CD4-positive, alpha-beta T cell treated with Interleukin-4 for 1 hour (primary cell): Measurements from ENCODE around the gene RBBP8.

Experiments
- DNase-seq, 2 donors: peaks; one replicate each; pipeline ENCODE4 v3.0.0-alpha.2; 2020 to 2022

The RBBP8 gene

DNA sequence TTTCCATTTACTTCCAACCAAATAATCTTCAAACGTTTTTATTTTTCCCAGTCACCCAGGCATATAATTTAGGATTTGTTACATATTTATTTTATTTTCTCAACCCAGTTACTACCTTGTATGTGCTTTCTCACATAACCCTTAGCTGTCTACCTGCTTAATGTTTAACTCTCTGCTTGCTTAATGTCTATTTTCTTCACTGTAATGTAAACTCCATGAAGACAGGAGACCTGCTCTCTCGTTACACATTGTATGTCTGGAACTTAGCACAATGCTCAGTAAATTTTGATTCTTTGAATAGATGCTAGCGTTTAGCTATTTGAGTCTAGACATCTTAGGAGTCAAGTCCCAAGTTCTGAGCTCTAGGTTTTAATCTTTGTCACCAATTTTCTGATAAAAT is 70.2 kb downstream of the RBBP8 start:
- no peak for DNase-seq

DNA sequence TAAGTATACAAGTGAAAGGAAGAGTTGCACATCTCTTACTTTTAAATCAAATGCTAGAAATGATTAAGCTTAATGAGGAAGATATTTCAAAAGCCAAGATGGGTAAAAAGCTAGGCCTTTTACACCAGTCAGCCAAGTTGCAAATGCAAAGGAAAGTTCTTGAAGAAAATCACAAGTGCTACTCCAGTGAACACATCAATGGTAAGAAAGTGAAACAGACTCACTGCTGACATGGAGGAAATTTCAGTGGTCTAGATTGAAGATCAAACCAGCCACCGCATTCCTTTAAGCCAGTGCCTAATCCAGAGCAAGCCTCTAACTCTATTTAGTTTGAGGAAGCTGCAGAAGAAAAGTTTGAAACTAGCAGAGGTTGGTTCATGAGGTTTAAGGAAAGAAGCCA is 79.1 kb downstream of the RBBP8 start:
- no peak for DNase-seq

DNA sequence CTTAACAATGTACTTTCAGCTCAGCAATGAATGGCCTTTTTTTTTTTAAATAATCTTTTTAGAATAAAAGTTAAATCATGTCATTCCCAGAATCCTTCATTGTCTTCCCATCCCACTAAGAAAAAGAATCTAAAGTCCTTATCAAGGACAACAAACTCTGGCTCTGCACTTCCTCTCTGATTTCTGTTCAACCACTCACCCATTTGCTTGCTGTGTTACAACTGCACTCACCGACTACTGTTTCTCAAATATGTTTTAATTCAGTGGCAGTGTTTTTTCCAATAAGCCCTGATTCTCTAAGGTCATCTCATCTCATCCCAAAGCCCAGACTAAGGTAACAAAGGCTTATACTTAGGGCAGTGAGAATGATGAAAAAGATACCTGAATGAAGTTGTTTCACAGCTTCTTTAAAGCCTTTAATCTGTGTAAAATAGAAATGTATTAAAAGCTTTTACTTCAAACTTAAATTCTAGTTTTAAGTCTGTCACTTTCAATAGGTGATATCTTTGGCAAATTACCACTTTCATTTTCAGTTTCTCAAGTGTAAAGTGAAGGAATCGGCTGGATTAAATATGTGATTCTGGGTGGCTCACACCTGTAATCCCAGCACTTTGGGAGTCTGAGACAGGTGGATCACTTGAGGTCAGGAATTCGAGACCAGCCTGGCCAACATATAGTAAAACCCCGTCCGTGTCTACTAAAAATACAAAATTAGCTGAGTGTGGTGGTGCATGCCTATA is 87.6 kb downstream of the RBBP8 start:
- peak in 1 of 2 donors; percentile 27 for DNase-seq

DNA sequence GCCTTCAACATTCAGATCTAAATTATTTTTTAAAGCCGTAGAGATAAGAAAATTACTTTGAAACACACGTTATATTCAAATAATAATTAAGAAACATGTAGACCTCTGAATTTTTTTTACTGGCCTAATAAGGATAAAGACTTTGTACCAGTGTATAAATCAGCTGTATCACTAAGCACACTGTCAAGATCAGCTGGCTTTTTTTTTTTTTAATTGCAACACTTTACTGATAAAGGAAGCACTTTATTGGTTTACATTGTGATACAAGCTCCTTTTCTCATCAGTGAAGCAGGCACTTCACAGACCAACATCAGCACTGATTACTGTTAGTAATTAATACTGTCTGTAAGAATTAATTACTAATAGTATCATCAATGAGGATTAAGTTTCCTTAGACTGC is 88.5 kb downstream of the RBBP8 start:
- no peak for DNase-seq

DNA sequence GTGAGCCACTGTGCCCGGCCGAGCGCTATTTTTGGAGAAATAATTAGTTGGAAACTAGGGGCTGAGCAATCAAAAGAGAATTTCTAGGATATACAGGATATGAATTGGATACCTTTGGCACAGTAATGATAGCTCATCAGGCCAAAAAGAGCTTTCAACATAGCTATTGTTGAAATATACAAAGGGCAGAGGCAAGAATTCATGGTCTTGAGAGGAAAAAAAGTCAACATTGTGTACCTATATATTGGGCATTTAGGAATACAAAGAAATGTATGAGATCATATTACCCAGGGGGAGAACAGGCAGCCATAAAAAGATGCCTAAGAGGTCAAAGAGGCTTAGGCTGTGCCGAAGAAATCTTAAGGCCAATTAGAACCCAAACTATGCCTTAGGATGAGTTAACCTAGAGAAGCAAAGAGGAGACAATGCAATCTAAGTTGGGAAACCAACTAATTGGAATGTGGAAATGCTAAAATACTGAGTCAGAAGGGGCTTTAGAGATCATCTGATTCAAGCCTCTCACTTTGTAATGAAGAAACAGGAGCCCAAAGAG is 99.0 kb downstream of the RBBP8 start:
- DNase-seq, result no peak

DNA sequence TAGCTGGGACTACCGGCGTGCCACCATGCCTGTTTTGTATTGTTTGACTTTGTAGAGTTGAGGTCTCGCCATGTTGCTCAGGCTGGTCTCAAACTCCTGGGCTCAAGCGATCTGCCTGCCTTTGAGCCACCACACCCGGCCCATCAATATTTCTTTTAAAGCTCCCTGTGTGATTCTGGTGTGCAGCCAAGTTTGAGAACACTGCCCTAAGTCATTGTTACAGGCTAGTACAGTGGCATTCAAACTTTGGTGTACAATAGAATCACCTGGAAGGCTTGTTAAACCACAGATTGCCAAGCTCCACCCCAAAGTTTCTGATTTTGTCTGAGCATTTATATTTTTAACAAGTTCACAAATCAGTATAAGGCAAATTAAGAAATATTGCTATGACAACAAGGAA is 99.9 kb downstream of the RBBP8 start:
- no peak for DNase-seq

DNA sequence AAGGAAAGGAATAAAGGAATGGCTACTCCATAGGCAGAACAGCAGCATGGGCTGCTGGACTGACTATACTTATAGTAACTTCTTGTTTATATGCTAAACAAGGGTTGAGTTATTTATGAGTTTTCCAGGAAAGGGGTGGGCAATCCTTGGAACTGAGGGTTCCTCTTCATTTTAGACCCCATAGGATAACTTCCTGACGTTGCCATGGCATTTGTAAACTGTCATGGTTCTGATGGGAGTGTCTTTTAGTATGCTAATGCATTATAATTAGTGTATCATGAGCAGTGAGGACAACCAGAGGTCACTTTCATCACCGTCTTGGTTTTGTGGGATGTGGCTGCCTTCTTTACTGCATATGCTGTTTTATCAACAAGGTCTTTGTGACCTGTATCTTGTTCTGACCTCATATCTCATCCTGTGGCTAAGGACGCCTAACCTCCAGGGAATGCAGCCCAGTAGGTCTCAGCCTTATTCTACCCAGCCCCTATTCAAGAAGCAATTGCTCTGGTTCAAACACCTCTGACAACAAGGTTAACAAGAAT is 103.6 kb downstream of the RBBP8 start:
- DNase-seq, result no peak

DNA sequence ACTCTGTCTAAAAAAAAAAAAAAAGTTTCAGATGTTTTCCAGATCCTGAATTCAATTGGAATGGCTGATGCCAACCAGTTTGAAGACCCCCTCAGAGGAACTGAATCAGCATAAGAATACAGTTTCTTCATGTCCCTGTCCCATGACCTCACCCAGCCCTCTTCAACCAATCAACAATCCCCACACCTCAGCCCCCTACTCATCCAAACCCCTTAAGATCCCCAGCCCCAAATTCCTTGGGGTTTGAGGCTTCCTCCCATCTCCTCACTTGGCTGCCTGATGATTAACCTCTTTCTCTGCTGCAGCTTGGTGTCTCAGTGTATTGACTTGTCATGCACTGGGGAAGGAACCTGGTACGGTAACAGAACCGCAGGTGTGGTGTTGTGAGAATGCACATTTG is 104.5 kb downstream of the RBBP8 start:
- DNase-seq, result no peak

DNA sequence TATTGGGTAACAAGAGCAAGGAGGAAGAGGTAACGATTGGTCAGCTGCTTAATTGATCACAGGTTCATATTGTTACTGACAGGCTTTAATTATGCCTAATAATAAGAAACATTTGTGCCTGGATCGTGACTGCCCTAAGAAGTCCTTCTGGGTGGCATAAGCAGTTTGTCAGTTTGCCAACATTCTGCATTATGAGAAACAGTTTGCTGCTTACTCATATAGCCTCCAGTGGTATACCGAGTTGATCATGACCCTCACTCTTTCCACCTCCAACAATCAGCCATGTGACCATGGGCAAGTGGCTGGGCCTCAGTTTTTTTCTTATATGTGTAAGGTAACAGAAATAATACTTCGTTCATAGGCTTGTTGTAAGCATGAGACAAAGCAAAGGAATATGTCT is 105.6 kb downstream of the RBBP8 start:
- no peak for DNase-seq

DNA sequence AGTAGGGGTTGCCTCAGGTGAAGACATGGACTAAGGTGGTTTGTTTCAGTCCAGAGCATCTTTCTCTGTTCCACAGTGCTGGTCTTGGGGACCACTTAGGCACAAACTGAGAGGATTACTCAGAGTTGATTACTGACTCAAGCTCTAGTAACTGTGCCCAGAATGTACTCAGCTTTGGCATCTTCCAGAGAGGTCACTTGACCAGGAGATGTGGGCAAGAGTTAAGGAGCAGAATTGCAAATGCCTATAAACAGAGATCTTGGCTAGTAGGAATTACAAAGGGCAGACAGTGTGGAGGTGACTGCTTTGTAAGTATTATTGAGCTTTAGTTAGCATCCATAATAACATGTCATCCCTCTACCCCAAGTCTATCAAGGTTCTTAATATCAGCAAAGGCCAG is 109.0 kb downstream of the RBBP8 start:
- DNase-seq, result no peak

DNA sequence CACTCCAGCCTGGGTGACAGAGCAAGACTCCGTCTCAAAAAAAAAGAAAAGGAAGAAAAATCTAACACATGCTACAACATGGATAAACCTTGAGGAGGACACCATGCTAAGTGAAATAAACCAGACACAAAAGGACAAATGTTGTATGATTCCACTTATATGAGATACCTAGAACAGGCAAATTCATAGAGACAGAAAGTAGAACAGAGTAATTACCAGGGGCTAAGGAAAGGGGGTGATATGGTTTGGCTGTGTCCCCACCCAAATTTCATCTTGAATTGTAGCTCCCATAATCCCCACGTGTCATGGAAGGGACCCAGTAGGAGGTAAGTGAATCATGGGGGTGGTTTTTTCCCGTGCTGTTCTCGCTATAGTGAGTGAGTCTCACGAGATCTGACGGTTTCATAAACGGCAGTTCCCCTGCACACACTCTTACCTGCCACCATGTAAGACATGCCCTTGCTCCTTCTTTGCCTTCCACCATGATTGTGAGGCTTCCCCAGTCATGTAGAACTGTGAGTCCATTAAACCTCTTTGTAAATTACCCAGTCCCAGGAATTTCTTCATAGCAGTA is 110.8 kb downstream of the RBBP8 start:
- DNase-seq, result no peak

DNA sequence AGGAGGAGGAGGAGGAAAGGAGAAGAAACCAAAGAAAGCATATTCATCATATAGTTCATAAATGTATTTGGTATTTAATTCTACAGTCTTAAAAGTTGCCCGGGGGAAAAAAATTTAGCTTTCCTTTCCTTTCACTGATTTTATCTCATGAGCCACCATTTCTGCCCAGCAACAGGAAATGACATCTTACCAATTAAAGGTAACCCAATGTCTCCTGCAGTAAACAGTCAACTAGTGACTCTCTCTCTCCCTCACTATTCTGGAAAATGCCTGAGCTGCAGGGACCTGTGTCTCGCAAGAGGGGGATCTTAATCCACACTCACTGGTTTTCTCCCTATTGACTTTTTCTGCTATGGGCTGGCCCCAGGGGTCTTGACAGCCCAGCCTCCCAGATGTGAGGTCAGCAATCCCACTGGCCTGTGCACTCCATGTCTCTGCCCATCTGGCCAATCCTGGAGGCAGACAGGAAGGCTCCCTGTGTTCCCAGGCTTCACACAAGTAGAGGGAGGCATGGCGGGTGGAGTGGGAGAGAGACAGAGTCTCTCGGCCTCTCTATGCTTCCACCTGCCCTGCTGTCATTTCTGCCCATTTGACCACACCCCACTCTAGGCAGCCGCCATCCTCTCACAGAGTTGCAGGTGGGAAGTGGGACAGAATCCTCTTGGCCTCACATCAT is 116.7 kb downstream of the RBBP8 start:
- peak in 1 of 2 donors; percentile 46 for DNase-seq

DNA sequence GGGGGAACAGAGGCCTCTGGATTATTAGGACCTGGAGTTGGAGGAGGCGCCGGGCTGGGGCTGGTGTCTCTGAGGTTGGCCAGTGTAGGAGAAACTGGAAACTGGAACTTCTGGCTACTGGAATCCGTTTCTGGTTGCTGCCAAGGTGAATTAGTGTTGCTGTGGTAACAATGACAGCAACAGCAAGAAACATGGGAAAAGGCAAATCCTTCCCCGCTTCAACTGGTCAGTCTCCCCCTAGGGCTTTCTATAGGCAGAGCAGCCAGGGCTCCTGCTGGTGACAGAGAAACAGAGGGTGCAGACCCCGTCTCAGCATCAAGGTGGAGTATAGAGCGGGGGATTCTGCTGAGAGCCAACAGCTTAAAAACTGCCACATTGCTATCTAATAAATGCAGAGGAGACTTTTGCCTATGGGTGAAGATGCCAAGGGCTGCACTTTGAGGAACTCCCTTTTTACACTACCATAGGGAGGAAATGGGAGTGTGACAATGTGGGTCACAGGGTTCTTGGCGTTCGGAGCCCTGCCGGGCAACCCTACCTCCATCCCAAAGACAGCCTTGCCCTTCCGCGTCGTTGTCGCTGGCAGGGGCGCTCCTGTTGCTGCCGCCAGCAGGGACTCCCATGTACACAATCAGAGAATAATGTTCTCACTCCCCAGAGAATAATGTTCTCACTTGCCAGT is 120.8 kb downstream of the RBBP8 start:
- DNase-seq, result no peak

DNA sequence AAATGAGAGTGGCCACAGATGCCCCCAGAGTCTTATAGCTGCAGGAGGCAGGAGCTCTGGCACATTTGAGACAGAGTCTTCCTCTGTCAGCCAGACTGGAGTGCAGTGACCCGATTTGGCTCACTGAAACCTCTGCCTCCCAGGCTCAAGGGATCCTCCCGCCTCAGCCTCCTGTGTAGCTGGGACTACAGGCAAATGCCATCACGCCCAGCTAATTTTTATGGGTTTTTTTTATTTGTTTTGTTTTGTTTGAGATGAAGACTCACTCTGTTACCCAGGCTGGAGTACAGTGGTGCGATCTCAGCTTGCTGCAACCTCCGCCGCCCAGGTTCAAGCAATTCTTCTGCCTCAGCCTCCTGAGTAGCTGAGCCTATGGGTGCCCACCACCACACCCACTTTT is 121.4 kb downstream of the RBBP8 start:
- DNase-seq, result no peak

DNA sequence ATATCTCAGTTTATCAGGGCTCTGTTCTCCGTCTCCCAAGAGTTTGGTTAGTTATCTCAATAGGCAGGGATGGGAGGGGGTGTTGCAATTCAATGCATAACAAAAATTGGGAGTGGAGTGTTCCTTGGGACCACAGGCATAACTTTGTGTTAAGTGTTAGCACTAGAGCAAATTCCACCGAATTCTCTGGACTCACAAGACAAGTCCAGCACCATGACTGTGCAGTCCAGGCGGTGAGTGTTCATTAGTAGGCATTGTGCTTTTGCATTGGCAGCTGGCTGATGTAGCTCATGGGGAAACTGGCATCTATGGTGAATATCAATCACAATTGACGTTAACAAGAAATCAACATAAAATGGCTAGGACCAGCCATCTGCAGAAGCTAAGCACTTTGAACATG is 123.2 kb downstream of the RBBP8 start:
- no peak for DNase-seq

DNA sequence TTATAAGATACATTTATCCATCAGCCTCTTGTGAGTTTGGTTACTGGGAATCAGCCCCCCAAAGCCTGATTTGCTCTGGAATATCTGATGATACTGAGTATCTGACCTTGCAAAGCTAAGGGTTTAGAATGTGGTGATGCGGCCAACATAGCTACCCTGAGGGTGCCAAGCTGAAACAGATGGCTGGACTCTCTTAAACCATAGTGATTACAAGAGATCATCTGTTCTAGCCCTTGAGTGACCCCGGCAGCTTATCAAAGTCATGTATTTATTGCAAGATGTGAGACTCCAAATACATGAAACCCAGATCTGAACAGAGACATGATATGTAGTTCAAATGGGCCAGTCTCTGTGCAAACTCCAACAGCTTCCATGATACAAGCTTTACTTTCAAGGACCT is 124.0 kb downstream of the RBBP8 start:
- DNase-seq, result no peak

DNA sequence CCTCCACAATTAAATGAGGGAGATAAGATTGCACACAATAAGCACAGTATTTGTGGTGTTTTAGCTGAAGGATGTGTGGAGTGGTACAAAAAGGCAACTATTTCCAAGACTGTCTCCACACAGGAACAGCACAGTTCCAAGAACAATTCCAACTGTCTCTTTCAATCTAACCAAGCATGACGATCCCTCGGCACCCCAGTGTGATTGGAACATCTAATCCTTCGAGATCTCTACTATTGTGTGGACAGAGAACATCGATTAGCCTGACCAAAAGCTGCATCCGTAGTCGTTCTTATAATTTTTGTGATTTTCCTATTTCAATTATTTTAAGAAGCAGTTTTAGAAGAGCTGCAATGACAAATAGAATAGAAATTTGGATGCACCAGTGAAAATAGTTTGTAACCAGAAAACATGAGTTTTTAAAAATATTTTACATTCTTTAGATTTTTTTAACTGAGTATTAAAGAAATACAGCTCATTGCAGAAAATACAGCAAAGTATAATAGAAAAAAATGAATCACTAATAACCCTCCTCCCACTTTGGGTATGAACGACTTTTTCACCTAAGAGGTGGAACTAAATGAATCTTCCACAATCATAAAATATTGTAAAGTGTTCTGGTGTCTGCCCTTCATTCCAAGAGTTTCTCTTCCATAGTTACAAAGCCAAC is 125.8 kb downstream of the RBBP8 start:
- DNase-seq, result no peak

DNA sequence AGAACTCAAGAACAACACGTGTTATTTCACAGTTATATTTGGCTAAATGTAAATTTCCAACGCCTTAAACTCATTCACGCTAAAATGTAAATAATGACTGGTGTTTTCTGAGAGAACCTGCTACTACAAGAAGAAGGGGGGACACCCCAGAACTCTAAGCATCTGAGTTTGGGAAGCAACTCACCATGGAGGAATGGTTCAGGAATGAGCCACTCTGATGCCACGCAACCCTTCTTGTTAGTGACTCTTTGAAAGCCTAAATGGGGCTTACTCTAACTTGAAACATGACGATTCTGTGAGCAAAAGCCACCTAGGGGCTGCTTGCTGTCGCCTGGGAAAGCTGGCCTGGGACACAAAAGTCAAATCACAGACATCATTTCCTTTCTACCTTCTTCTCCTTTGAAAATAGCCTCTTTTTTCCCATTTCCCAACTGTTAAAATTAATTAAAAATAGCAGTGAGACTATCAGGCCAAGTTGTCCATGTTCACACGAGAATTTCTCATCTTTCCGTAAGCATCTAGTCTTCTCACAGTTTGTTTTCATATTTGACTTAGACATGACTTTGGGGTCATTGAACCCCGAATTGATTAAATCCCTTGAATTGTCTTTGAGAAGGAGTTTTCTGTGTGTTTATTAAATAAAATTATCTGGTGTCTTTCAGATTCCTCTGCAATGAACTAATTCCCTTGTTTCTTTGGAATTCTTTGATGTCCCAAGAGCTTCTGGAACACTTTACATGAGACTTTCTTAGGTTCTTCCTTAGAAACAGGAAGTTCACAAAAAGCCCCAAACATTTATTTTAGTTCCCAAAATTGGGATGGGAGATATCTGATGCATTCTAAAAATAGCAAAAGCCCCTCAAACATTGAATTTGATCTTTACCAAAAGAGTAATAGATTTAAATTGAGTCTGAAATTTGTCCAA is 126.7 kb downstream of the RBBP8 start:
- no peak for DNase-seq

DNA sequence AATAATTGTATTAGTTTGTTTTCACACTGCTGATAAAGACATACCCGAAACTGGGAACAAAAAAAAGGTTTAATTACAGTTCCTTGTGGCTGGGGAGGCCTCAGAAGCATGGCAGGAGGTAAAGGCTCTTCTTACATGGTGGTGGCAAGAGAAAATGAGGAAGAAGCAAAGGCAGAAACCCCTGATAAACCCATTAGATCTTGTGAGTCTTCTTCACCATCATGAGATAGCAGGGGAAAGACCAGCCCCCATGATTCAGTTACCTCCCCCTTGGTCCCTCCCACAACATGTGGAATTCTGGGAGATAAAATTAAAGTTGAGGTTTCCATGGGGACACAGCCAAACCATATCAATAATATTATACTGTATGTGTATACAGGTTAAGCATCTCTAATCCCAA is 128.9 kb downstream of the RBBP8 start:
- DNase-seq, result no peak

DNA sequence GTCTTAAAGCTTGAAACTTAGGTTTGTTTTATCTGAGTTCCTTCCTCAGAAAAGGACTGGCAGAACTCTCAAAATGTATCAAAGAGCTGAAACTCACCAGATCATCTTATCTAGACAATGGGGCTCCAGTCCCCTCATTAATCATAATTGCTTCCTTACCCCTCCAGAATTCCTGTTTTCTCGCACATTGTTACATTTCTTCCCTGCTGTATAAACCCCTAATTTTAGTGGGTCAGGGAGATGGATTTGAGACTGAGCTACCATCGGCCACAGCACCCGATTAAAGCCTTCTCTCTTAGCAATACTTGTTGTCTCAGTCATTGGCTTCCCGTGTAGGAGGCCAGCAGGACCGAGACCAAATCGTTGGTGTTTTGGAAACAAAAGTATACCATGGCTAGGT is 130.4 kb downstream of the RBBP8 start:
- DNase-seq, result no peak

DNA sequence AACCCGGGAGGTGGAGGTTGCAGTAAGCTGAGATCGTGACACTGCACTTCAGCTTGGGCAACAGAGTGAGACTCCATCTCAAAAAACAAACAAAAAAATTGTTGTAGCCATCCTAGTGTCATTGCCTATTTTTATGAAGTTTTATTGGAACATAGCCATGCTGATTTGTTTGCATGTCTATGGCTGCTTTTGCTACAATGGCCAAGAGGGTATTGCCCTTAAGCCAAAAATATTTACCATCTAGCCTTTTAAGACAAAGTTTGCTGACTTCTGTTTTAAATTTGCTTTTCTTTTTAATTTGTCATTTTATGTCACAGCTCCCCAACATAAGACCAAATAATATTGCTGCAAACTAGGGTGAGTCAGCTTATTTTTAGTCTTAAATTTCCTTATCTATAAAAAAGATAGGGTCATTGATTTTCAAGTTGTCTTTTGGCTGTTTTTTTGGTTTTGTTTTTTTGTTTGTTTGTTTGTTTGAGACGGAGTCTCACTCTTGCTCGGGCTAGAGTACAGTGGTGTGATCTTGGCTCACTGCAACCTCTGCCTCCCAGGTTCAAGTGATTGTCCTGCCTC is 132.2 kb downstream of the RBBP8 start:
- DNase-seq, result no peak
